HepG2 (cell line): ENCODE measurements around the gene LONP1. TPM values are rescaled to one million over a fixed set of nuclear protein-coding genes. Genes with fewer than 3 reads are reported as not detected.

ENCODE experiments used
- CCAR2 ChIP-seq: fragments of 200-400 bp; formaldehyde crosslinking; optimal IDR thresholded peaks from 2 replicates; pipeline ENCODE3; 2018; ENCODE audit warnings: low read depth, mild to moderate bottlenecking, low read length, moderate library complexity
- CEBPG ChIP-seq: IDR thresholded peaks from 2 replicates; pipeline ENCODE4 v1.6.1; 2016
- CHD2 ChIP-seq: IDR thresholded peaks from 2 replicates; pipeline ENCODE4 v1.6.1; 2011; ENCODE audit warnings: low read depth, low read length, improper control_type of control experiment
- DNMT1 ChIP-seq: sonication (generic); formaldehyde crosslinking; IDR thresholded peaks from 2 replicates; pipeline ENCODE4 v1.5.1; 2020; ENCODE audit warnings: mild to moderate bottlenecking, missing genetic modification reagents
- FOXA1 ChIP-seq, 2 experiments: fragments of 450-650 bp in 1 of 2; sonication (generic) in 1 of 2; formaldehyde crosslinking in 1 of 2; IDR thresholded peaks; 2 replicates each; pipeline versions ENCODE4 v1.4.0 to v1.6.1; 2016 to 2020; ENCODE audit warnings: missing genetic modification reagents in 1 of 2
- HNRNPLL ChIP-seq: fragments of 200-400 bp; formaldehyde crosslinking; IDR thresholded peaks from 2 replicates; pipeline ENCODE4 v1.6.1; 2017; ENCODE audit warnings: mild to moderate bottlenecking, low read depth, low read length; ENCODE audit not compliant: poor library complexity, severe bottlenecking
- KDM5B ChIP-seq: sonication (generic); formaldehyde crosslinking; IDR thresholded peaks from 2 replicates; pipeline ENCODE4 v1.4.0; 2020; ENCODE audit warnings: missing genetic modification reagents, mild to moderate bottlenecking, borderline replicate concordance
- POLR2A ChIP-seq, 2 experiments: IDR thresholded peaks; 2 replicates each; pipeline ENCODE4 v1.6.1; 2011; ENCODE audit warnings: low read depth in 2 of 2, low read length in 2 of 2, mild to moderate bottlenecking in 1 of 2, moderate library complexity in 1 of 2; ENCODE audit not compliant: insufficient read depth in 1 of 2
- RBFOX2 ChIP-seq: fragments of 200-400 bp; formaldehyde crosslinking; IDR thresholded peaks from 2 replicates; pipeline ENCODE4 v1.6.1; 2017; ENCODE audit warnings: low read depth, mild to moderate bottlenecking, low read length
- RXRA ChIP-seq: sonication (generic); formaldehyde crosslinking; IDR thresholded peaks from 2 replicates; pipeline ENCODE4 v1.5.1; 2020; ENCODE audit warnings: missing genetic modification reagents
- SALL2 ChIP-seq: sonication (generic); formaldehyde crosslinking; IDR thresholded peaks from 2 replicates; pipeline ENCODE4 v1.8.1; 2023; ENCODE audit warnings: mild to moderate bottlenecking, missing genetic modification reagents, inconsistent platforms
- SP140L ChIP-seq: sonication (generic); formaldehyde crosslinking; IDR thresholded peaks from 2 replicates; pipeline ENCODE4 v1.4.0; 2020; ENCODE audit warnings: missing genetic modification reagents, borderline replicate concordance
- SP2 ChIP-seq: sonication (generic); formaldehyde crosslinking; IDR thresholded peaks from 2 replicates; pipeline ENCODE4 v1.5.1; 2020; ENCODE audit warnings: mild to moderate bottlenecking, missing genetic modification reagents
- TAF15 ChIP-seq: fragments of 200-400 bp; formaldehyde crosslinking; IDR thresholded peaks from one replicate; pipeline ENCODE4 v1.6.1; 2018; ENCODE audit warnings: mild to moderate bottlenecking, low read depth, low read length; ENCODE audit not compliant: poor library complexity, severe bottlenecking
- TEAD3 ChIP-seq: optimal IDR thresholded peaks from 2 replicates; pipeline ENCODE3; 2016; ENCODE audit warnings: borderline replicate concordance
- XBP1 ChIP-seq: sonication (generic); formaldehyde crosslinking; IDR thresholded peaks from 2 replicates; pipeline ENCODE4 v1.5.0; 2020; ENCODE audit warnings: missing genetic modification reagents
- ZNF619 ChIP-seq: sonication (generic); formaldehyde crosslinking; IDR thresholded peaks from 2 replicates; pipeline ENCODE4 v1.4.0; 2020; ENCODE audit warnings: mild to moderate bottlenecking, missing genetic modification reagents
- ZNF776 ChIP-seq: sonication (generic); formaldehyde crosslinking; IDR thresholded peaks from 2 replicates; pipeline ENCODE4 v1.4.0; 2020; ENCODE audit warnings: mild to moderate bottlenecking, missing genetic modification reagents
- ZNF777 ChIP-seq: sonication (generic); formaldehyde crosslinking; IDR thresholded peaks from 2 replicates; pipeline ENCODE4 v1.4.0; 2020; ENCODE audit warnings: missing genetic modification reagents
- polyA plus RNA-seq, 8 experiments: library from polyadenylated mRNA; depleted of rRNA in 3 of 8; stranded (reverse) in 7 of 8; unstranded in 1 of 8; fragments of >200 nt; fragmentation: Illumina TruSeq in 4 of 8; extraction: Trizol in 4 of 8; gene quantifications; 2 replicates each; pipeline versions ENCODE4 v1.2.1 to v1.2.3, GENCODE V29; 2011 to 2016; ENCODE audit warnings: low read depth in 4 of 8, missing spikeins in 1 of 8, mixed read lengths in 1 of 8; ENCODE audit not compliant: insufficient read depth in 1 of 8
- total RNA-seq, 5 experiments: library from RNA; depleted of rRNA; stranded (reverse); fragments of >200 nt; fragmentation: Illumina TruSeq; extraction: Trizol; gene quantifications; 2 replicates each; pipeline ENCODE4 v1.2.3, GENCODE V29; 2016; ENCODE audit warnings: low read depth in 1 of 5
- TF ChIP-seq, protein P1 (sequence below): sonication (generic); formaldehyde crosslinking; IDR thresholded peaks from 2 replicates; pipeline ENCODE4 v1.4.0; 2020; ENCODE audit warnings: missing genetic modification reagents
- TF ChIP-seq, protein P2 (sequence below): sonication (generic); formaldehyde crosslinking; IDR thresholded peaks from 2 replicates; pipeline ENCODE4 v1.5.1; 2020; ENCODE audit warnings: mild to moderate bottlenecking, missing genetic modification reagents
- TF ChIP-seq, protein P3 (sequence below): sonication (generic); formaldehyde crosslinking; IDR thresholded peaks from 2 replicates; pipeline ENCODE4 v1.8.1; 2023; ENCODE audit warnings: missing genetic modification reagents, mild to moderate bottlenecking, borderline replicate concordance
- TF ChIP-seq, protein P4 (sequence below): sonication (generic); formaldehyde crosslinking; IDR thresholded peaks from 2 replicates; pipeline ENCODE4 v1.5.0; 2020; ENCODE audit warnings: mild to moderate bottlenecking, missing genetic modification reagents

LONP1 gene
- total and polyA plus RNA-seq, 2 of the 13 experiments (the other 11 are each of a cell fraction or from before 2014, with no cell fraction given): 59.5 to 76.8 TPM

DNA sequence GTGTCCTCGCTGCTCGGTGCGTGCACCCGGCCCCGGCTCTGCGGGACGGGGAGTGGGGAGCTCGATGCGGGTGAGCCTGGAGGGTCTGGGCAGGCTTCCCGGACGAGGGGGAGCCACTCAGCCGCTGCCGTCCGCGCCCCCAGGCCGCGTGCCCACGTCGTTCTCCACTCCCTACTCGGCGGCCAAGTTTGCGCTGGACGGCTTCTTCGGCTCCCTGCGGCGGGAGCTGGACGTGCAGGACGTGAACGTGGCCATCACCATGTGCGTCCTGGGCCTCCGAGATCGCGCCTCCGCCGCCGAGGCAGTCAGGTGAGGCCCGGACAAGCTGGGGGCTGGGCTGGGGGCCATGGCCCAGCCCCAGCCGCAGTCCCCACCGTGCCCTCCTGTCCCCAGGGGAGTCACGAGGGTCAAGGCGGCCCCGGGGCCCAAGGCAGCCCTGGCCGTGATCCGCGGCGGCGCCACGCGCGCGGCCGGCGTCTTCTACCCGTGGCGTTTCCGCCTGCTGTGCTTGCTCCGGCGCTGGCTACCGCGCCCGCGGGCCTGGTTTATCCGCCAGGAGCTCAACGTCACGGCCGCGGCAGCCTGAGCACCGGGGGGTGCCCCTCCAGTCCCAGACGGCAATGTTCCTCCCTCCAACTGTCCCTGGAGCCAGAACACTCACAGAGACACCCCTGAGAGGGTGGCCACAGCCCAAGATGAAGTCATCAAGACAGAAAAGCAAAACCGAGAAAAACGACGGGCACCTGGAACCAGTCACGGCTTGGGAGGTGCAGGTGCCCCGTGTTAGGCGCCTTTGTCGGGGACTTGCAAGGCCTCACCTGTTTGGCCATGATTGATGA is 32.4 kb downstream of the LONP1 start (continued):
- TF ChIP-seq, protein P1, sequence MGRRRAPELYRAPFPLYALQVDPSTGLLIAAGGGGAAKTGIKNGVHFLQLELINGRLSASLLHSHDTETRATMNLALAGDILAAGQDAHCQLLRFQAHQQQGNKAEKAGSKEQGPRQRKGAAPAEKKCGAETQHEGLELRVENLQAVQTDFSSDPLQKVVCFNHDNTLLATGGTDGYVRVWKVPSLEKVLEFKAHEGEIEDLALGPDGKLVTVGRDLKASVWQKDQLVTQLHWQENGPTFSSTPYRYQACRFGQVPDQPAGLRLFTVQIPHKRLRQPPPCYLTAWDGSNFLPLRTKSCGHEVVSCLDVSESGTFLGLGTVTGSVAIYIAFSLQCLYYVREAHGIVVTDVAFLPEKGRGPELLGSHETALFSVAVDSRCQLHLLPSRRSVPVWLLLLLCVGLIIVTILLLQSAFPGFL (CRISPR knock-in tag): no peak
- TF ChIP-seq FOXA1 (IDR thresholded peaks at IDR 0.05): no peak
- TF ChIP-seq FOXA1 (CRISPR knock-in tag; IDR thresholded peaks at IDR 0.05): no peak
- TF ChIP-seq RBFOX2: peak; percentile 64
- TF ChIP-seq, protein P2, sequence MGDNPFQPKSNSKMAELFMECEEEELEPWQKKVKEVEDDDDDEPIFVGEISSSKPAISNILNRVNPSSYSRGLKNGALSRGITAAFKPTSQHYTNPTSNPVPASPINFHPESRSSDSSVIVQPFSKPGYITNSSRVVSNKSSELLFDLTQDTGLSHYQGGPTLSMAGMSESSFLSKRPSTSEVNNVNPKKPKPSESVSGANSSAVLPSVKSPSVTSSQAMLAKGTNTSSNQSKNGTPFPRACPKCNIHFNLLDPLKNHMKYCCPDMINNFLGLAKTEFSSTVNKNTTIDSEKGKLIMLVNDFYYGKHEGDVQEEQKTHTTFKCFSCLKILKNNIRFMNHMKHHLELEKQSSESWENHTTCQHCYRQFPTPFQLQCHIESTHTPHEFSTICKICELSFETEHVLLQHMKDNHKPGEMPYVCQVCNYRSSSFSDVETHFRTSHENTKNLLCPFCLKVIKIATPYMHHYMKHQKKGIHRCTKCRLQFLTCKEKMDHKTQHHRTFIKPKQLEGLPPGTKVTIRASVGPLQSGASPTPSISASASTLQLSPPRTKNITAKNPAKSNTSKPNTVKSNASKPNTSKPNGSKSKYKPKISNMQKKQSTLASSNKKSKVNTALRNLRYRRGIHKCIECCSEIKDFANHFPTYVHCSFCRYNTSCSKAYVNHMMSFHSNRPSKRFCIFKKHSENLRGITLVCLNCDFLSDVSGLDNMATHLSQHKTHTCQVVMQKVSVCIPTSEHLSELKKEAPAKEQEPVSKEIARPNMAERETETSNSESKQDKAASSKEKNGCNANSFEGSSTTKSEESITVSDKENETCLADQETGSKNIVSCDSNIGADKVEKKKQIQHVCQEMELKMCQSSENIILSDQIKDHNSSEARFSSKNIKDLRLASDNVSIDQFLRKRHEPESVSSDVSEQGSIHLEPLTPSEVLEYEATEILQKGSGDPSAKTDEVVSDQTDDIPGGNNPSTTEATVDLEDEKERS: 0 out of 2 replicates have a peak, but pooled peaks have one; percentile 20
- 0 out of 2 replicates have a peak, but pooled peaks have one; percentile 5 for TF ChIP-seq ZNF776
- no peak for TF ChIP-seq SP2
- TF ChIP-seq ZNF777 (CRISPR knock-in tag): peak; percentile 44
- TF ChIP-seq CEBPG (CRISPR knock-in tag): no peak
- TF ChIP-seq SP140L (CRISPR knock-in tag): no peak
- no peak for TF ChIP-seq CHD2
- peak; percentile 66 for TF ChIP-seq TAF15
- no peak for TF ChIP-seq SALL2 (CRISPR knock-in tag)
- TF ChIP-seq, protein P3, sequence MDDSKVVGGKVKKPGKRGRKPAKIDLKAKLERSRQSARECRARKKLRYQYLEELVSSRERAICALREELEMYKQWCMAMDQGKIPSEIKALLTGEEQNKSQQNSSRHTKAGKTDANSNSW: 0 out of 2 replicates have a peak, but pooled peaks have one; percentile 6
- TF ChIP-seq RXRA (CRISPR knock-in tag): 0 out of 2 replicates have a peak, but pooled peaks have one; percentile 12
- peak; percentile 85; the same call in 1 of the 2 replicates for TF ChIP-seq DNMT1 (CRISPR knock-in tag)
- TF ChIP-seq, protein P4, sequence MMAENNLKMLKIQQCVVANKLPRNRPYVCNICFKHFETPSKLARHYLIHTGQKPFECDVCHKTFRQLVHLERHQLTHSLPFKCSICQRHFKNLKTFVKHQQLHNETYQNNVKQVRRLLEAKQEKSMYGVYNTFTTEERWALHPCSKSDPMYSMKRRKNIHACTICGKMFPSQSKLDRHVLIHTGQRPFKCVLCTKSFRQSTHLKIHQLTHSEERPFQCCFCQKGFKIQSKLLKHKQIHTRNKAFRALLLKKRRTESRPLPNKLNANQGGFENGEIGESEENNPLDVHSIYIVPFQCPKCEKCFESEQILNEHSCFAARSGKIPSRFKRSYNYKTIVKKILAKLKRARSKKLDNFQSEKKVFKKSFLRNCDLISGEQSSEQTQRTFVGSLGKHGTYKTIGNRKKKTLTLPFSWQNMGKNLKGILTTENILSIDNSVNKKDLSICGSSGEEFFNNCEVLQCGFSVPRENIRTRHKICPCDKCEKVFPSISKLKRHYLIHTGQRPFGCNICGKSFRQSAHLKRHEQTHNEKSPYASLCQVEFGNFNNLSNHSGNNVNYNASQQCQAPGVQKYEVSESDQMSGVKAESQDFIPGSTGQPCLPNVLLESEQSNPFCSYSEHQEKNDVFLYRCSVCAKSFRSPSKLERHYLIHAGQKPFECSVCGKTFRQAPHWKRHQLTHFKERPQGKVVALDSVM (CRISPR knock-in tag): 0 out of 2 replicates have a peak, but pooled peaks have one; percentile 18
- peak; percentile 20 for TF ChIP-seq TEAD3 (CRISPR knock-in tag)
- TF ChIP-seq XBP1 (CRISPR knock-in tag): no peak
- peak; percentile 46; the same call in 1 of the 2 replicates for TF ChIP-seq ZNF619 (CRISPR knock-in tag)
- no peak for TF ChIP-seq POLR2A (IDR thresholded peaks at IDR 0.05; ENCODE audit: insufficient read depth in 1 of 2, low read depth in 2 of 2, low read length in 2 of 2)
- peak; percentile 4 for TF ChIP-seq HNRNPLL
- no peak for TF ChIP-seq KDM5B (CRISPR knock-in tag)
- TF ChIP-seq CCAR2: no peak
